Stomach (tissue), 4 donors: ENCODE data around the gene TBX15.

ENCODE experiments used
- CTCF ChIP-seq, 7 experiments: fragments of 450-650 bp in 4 of 7; fragments of 200-600 bp in 3 of 7; sonication (generic) in 3 of 7; IDR thresholded peaks; one replicate each; pipeline ENCODE4 v1.5.1; 2016 to 2019; ENCODE audit warnings: antibody characterized with exemption in 7 of 7, control low read depth in 2 of 7, mild to moderate bottlenecking in 1 of 7
- POLR2A ChIP-seq, 4 donors: fragments of 450-650 bp; IDR thresholded peaks; one replicate each; pipeline ENCODE4 v1.6.1; 2016; ENCODE audit warnings: antibody characterized with exemption in 4 of 4, control low read depth in 2 of 4, mild to moderate bottlenecking in 1 of 4, moderate library complexity in 1 of 4

GRCh38 chr1:118977600-118977999 is 10.5 kb downstream of the TBX15 start:
- TF ChIP-seq CTCF (IDR thresholded peaks at IDR 0.05), result no peak
- TF ChIP-seq POLR2A (IDR thresholded peaks at IDR 0.05), result no peak
